SK-N-SH (cell line): ENCODE results near the gene MRPL24.

Experiments used
- CHD2 ChIP-seq: fragments of 150-350 bp; IDR thresholded peaks from 2 replicates; pipeline ENCODE4 v1.6.1; 2018; ENCODE audit warnings: low read length; ENCODE audit not compliant: partially characterized antibody
- EP300 ChIP-seq, 2 experiments: IDR thresholded peaks; 2 replicates each; pipeline versions ENCODE4 v1.4.0 to v1.6.1; 2012; ENCODE audit warnings: borderline replicate concordance in 1 of 2, low read depth in 1 of 2, low read length in 1 of 2
- FOXM1 ChIP-seq: IDR thresholded peaks from 2 replicates; pipeline ENCODE4 v1.4.0; 2012; ENCODE audit warnings: low read depth, mild to moderate bottlenecking
- POLR2AphosphoS5 ChIP-seq: IDR thresholded peaks from 2 replicates; pipeline ENCODE4 v1.6.1; 2012; ENCODE audit warnings: low read depth, low read length
- RXRA ChIP-seq: IDR thresholded peaks from 2 replicates; pipeline ENCODE4 v1.4.0; 2012; ENCODE audit warnings: low read depth, mild to moderate bottlenecking, borderline replicate concordance
- YY1 ChIP-seq: IDR thresholded peaks from 2 replicates; pipeline ENCODE4 v1.4.0; 2012; ENCODE audit warnings: low read depth, mild to moderate bottlenecking
- TF ChIP-seq, protein P1 (sequence below): fragments of 200-600 bp; sonication (generic); IDR thresholded peaks from 2 replicates; pipeline ENCODE4 v1.6.1; 2017; ENCODE audit warnings: antibody characterized with exemption, mild to moderate bottlenecking, moderate library complexity
- TF ChIP-seq, protein P2 (sequence below): IDR thresholded peaks from 2 replicates; pipeline ENCODE4 v1.6.1; 2012; ENCODE audit warnings: mild to moderate bottlenecking, low read depth, low read length, moderate library complexity

DNA sequence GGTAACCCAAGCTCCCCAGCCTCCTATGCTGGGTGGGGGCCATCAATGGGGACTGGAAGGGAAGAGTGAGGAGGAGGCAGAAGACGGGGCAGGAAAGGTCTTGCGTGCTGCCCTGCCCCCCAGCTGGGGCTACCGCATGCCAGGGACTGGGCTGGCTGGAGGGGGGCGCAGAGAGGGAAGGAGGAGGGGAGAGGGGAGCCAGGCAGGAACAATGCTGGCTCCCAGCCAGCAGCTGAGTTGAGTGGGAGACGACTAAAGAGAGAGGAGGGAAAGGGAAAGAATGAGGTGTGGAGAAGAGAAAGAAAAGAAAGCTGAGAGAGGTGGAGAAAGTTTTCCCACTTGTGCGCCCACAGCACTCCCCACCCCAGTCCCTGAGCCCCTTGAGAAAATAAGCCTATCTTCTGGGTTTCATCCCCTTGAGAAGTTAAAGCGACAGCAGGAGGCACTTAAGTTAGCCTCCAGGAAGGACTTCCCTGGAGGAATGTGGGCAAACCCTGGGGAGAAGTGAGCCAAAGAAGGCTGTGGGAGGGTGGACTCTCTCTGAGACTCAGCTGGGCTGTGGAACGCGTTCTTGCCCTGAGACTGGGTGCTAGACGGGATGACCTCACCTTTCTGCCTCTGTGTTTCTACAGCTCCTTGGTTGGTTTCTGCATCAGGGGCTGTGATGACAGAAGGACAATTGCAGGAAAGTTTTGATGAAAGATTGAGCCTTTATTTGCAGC is 50.8 kb downstream of the MRPL24 start:
- TF ChIP-seq, protein P1, sequence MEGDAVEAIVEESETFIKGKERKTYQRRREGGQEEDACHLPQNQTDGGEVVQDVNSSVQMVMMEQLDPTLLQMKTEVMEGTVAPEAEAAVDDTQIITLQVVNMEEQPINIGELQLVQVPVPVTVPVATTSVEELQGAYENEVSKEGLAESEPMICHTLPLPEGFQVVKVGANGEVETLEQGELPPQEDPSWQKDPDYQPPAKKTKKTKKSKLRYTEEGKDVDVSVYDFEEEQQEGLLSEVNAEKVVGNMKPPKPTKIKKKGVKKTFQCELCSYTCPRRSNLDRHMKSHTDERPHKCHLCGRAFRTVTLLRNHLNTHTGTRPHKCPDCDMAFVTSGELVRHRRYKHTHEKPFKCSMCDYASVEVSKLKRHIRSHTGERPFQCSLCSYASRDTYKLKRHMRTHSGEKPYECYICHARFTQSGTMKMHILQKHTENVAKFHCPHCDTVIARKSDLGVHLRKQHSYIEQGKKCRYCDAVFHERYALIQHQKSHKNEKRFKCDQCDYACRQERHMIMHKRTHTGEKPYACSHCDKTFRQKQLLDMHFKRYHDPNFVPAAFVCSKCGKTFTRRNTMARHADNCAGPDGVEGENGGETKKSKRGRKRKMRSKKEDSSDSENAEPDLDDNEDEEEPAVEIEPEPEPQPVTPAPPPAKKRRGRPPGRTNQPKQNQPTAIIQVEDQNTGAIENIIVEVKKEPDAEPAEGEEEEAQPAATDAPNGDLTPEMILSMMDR, result no peak
- TF ChIP-seq, protein P2, sequence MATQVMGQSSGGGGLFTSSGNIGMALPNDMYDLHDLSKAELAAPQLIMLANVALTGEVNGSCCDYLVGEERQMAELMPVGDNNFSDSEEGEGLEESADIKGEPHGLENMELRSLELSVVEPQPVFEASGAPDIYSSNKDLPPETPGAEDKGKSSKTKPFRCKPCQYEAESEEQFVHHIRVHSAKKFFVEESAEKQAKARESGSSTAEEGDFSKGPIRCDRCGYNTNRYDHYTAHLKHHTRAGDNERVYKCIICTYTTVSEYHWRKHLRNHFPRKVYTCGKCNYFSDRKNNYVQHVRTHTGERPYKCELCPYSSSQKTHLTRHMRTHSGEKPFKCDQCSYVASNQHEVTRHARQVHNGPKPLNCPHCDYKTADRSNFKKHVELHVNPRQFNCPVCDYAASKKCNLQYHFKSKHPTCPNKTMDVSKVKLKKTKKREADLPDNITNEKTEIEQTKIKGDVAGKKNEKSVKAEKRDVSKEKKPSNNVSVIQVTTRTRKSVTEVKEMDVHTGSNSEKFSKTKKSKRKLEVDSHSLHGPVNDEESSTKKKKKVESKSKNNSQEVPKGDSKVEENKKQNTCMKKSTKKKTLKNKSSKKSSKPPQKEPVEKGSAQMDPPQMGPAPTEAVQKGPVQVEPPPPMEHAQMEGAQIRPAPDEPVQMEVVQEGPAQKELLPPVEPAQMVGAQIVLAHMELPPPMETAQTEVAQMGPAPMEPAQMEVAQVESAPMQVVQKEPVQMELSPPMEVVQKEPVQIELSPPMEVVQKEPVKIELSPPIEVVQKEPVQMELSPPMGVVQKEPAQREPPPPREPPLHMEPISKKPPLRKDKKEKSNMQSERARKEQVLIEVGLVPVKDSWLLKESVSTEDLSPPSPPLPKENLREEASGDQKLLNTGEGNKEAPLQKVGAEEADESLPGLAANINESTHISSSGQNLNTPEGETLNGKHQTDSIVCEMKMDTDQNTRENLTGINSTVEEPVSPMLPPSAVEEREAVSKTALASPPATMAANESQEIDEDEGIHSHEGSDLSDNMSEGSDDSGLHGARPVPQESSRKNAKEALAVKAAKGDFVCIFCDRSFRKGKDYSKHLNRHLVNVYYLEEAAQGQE, result no peak
- TF ChIP-seq RXRA, result no peak
- TF ChIP-seq EP300 (IDR thresholded peaks at IDR 0.05; ENCODE audit: borderline replicate concordance in 1 of 2, low read depth in 1 of 2, low read length in 1 of 2), result no peak
- no peak for TF ChIP-seq YY1
- no peak for TF ChIP-seq CHD2
- TF ChIP-seq FOXM1, result no peak
- no peak for TF ChIP-seq POLR2AphosphoS5
